ENCODE measurements around the gene ARID1B. TPM values are rescaled to one million over a fixed set of nuclear protein-coding genes. Genes with fewer than 3 reads are reported as not detected.

The ARID1B gene
- total and polyA plus RNA-seq, 2 of the 13 experiments (the other 11 are each of a cell fraction or from before 2014, with no cell fraction given), result 20.1 to 32.6 TPM

GRCh38 chr6:156992020-156992804 is 215.0 kb downstream of the ARID1B start (continued):
- TF ChIP-seq ZNF850 (CRISPR knock-in tag; conservative IDR thresholded peaks at IDR 0.05) (no peak), AFF4 (CRISPR knock-in tag; IDR thresholded peaks at IDR 0.05) (no peak), HNRNPL (IDR thresholded peaks at IDR 0.05; ENCODE audit: low read depth, low read length) (no peak), ZNF674 (CRISPR knock-in tag; IDR thresholded peaks at IDR 0.05; ENCODE audit: low read depth) (no peak), ZNF614 (CRISPR knock-in tag; IDR thresholded peaks at IDR 0.05; ENCODE audit: borderline replicate concordance) (peak; percentile 21; the same call in 1 of the 2 replicates), YY1 (IDR thresholded peaks at IDR 0.05; ENCODE audit: insufficient read depth, insufficient replicate concordance, low read depth, low read length) (no peak), IRF9 (CRISPR knock-in tag; IDR thresholded peaks at IDR 0.05; ENCODE audit: borderline replicate concordance) (peak; percentile 57; the same call in 1 of the 2 replicates), ZNF10 (CRISPR knock-in tag; IDR thresholded peaks at IDR 0.05; ENCODE audit: borderline replicate concordance, low read depth) (no peak), IRX3 (CRISPR knock-in tag; IDR thresholded peaks at IDR 0.05; ENCODE audit: borderline replicate concordance, low read depth) (no peak), ZNF225 (CRISPR knock-in tag; IDR thresholded peaks at IDR 0.05) (peak; percentile 49; the same call in 1 of the 2 replicates), DNMT1 (CRISPR knock-in tag; IDR thresholded peaks at IDR 0.05) (no peak), ZNF687 (CRISPR knock-in tag; IDR thresholded peaks at IDR 0.05) (peak; percentile 57), SOX5 (CRISPR knock-in tag; IDR thresholded peaks at IDR 0.05; ENCODE audit: borderline replicate concordance) (0 out of 2 replicates have a peak, but pooled peaks have one; percentile 15), ARID5B (CRISPR knock-in tag; IDR thresholded peaks at IDR 0.05) (peak; percentile 43; the same call in 1 of the 2 replicates), ZNF101 (CRISPR knock-in tag; IDR thresholded peaks at IDR 0.05; ENCODE audit: borderline replicate concordance, low read depth) (no peak)
